SW 1271 (cell line): ENCODE data around the gene CALN1.

Experiments
- DNase-seq, 2 experiments: peaks; one replicate each; lab custom pipeline; 2025; lab: John Stamatoyannopoulos, UW

Gene CALN1

DNA sequence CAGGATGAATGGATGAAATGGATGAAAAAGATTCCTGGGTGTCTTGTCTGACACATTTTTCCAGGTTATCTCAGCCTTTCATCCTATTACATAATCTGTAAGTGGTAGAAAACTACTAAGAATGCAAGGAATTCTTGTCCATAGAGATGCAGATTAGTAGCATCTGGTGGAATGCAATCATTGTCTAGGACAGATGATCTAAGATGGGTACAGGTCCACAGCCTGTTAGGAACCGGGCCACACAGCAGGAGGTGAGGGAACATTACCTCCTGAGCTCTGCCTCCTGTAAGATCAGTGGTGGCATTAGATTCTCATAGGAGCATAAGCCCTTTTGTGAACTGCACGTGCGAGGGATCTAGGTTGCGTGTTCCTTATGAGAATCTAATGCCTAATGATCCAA is 225.0 kb downstream of the CALN1 start:
- no peak for DNase-seq

- DNase-seq = no peak
Observed at GRCh38 chr7:72183835-72184234, 228.3 kb downstream of the CALN1 start.

- DNase-seq = no peak
Observed at GRCh38 chr7:72182036-72182435, 230.1 kb downstream of the CALN1 start.

DNA sequence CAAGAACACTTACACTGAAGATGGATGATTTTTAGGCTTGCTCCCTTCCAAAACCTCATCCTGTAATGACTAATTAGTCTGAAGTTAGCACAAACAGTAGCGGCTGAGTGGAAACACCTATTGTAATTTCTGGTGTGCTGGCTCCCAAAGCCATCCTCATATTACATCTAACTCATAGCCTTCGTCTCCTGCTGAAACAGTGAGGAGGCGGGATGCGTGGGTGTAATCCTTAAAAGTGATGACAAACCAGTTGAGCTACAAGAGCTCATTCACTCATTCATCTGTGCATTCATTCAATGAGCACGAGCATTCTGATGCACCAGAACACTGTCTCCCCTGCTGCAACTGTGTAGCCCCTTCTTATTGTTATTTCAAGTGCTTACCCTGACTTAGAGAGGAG is 235.3 kb downstream of the CALN1 start:
- no peak for DNase-seq

- DNase-seq = no peak
Observed at GRCh38 chr7:72170475-72170874, 241.7 kb downstream of the CALN1 start.

- DNase-seq = no peak
Observed at GRCh38 chr7:72163271-72163670, 248.9 kb downstream of the CALN1 start.

- DNase-seq = no peak
Observed at GRCh38 chr7:72161534-72161933, 250.6 kb downstream of the CALN1 start.

- no peak for DNase-seq
Observed at GRCh38 chr7:72159911-72160310, 252.2 kb downstream of the CALN1 start.

DNA sequence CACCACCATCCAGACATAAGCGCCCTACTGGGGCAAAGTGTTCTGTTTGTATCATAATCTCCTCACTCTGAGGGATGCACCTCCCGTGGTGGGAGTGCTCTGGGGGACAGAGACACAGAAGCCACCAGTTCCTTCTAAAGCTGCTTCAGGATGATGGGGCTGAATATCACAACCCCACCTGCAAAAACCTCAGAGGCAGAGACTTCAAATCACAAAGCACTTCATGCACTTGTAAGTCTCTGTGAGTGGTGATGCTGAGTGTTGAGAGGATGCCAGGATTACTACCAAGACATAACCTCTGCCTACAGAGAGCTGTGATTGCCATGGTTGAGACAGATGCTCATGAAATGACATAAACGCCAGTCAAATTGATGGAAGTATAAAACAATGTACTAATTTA is 255.5 kb downstream of the CALN1 start:
- DNase-seq = no peak

DNA sequence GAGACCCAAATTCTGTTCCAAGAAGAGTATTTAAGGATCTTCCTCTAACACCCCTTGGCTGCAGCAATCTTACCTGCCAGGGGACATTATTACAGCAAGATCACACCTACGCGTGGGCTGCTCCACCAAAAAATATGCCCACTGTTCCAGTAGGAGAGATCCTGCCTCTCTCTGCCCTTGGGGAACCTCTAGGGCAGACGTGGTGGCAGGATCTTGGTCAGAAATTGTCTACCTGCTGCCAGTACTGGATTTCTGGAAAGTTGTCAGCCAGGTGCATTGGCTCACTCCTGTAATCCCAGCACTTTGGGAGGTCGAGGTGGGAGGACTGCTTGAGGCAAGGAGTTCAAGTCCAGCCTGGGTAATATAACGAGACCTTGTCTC is 259.0 kb downstream of the CALN1 start:
- no peak for DNase-seq

GRCh38 chr7:72152161-72153131 is 259.7 kb downstream of the CALN1 start:
- DNase-seq = no peak

DNA sequence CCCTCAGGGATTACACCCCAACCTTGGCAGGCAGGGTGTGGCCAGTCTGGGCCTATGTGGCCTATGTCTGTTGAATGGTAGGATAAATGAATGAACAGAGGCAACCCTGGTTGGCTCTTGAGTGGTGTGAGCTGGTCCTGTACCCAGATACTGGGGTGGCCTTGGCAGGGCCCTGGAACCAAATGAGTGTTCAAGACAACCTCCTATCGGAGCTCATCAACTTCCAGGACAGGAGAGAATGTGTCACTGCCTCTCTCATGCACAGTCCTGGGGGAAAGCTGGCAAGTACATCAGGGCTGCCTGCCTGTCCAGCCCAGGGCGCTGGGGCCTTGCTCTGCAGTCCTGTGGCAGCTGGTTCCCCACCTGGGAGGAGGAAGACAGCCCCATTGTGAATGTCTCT is 271.6 kb downstream of the CALN1 start:
- no peak for DNase-seq

GRCh38 chr7:72127136-72127535 is 285.0 kb downstream of the CALN1 start:
- no peak for DNase-seq

GRCh38 chr7:72123913-72124312 is 288.2 kb downstream of the CALN1 start:
- no peak for DNase-seq

DNA sequence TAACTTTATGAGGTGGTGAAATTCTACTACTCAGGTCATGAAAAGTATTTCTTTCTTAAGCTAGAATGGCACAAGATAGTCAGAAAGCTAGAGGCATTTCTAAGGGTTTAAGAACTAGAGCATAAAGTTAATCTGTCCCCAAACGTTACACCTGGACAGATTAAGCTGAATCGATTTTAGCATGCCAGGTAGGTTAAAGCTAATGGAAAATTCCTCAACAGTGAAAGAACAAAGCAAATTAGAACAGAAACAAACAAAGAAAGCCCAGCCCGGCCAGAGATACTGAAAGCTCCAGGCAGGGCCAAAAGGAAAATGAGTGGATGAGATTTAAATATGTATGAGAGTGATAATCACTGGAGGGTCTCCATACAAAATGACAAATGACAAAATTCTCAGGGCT is 293.8 kb downstream of the CALN1 start:
- no peak for DNase-seq

- DNase-seq = no peak
Observed at GRCh38 chr7:72114129-72114528, 298.0 kb downstream of the CALN1 start.

GRCh38 chr7:72112992-72113391 is 299.1 kb downstream of the CALN1 start:
- DNase-seq = no peak

GRCh38 chr7:72112530-72112929 is 299.6 kb downstream of the CALN1 start:
- no peak for DNase-seq

- DNase-seq = no peak
Observed at GRCh38 chr7:72111086-72111485, 301.1 kb downstream of the CALN1 start.

DNA sequence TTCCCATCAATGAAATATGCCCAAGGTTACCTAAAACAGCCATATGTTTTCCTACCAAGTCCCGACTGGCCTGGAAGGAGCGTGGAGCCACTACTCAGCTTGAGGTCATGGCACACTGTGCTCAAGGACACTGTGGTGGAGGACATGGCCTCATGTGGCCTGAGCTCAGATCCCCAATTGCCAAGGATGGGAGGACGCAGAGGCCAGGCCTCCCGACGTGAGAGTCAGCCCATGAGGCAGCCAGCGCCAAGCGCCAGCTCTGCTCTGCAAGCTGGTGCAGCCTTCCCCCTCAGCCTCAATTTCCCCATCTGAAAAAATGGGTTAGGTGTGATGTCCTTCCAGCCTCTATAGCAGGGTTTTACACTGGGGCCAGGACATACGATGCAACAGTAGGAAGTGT is 302.6 kb downstream of the CALN1 start:
- no peak for DNase-seq

- DNase-seq = no peak
Observed at GRCh38 chr7:72106405-72106804, 305.7 kb downstream of the CALN1 start.

DNA sequence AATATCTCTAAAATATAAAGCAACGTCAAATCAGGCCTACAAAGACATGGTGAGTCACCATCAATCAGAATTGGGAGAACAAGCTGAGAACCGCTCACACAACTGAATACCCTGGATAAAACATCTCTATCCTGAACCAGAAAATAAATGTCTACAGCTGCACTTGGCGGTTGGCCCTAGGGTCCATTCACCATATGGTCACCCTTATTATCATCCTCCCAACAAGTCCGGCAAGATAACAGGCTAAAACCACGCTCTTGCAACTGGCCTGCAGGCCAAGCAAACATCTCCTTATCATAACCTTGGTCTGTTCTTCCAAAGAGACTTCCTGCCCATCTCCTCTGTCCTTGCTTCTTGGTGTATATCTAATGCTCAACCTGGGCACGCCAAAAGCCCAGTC is 310.7 kb downstream of the CALN1 start:
- no peak for DNase-seq

GRCh38 chr7:72099784-72100183 is 312.4 kb downstream of the CALN1 start:
- DNase-seq = no peak
